Vagina (tissue), 2 donors: Measurements from ENCODE around the gene SYCP1.

ENCODE experiments used
- POLR2A ChIP-seq, 2 donors: fragments of 450-650 bp; IDR thresholded peaks; one replicate each; pipeline ENCODE4 v1.6.1; 2017; ENCODE audit warnings: antibody characterized with exemption in 2 of 2, mild to moderate bottlenecking in 2 of 2, moderate library complexity in 2 of 2
- TF ChIP-seq, protein P1 (sequence below), 3 experiments: fragments of 450-650 bp in 2 of 3; fragments of 200-600 bp in 1 of 3; sonication (generic) in 1 of 3; IDR thresholded peaks; one replicate each; pipeline ENCODE4 v1.5.1; 2017 to 2019; ENCODE audit warnings: antibody characterized with exemption in 3 of 3, mild to moderate bottlenecking in 2 of 3, moderate library complexity in 2 of 3

DNA sequence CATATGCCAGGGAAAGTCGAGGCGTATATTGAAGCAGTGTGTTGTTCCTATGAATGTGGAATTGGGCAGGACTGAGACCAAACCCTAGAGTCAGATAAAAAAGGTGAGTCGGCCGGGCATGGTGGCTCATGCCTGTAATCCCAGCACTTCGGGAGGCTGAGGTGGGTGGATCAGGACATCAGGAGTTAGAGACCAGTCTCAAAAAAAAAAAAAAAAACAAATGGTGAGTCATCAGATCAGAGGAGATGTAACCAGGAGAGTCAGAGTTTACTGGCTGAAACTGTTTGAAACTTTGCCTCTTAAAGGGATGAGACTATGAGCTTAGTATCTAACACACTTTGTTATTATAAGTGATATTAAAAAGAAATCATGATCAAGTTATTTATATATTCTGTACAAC lies 26.4 kb upstream of the SYCP1 start:
- TF ChIP-seq, protein P1, sequence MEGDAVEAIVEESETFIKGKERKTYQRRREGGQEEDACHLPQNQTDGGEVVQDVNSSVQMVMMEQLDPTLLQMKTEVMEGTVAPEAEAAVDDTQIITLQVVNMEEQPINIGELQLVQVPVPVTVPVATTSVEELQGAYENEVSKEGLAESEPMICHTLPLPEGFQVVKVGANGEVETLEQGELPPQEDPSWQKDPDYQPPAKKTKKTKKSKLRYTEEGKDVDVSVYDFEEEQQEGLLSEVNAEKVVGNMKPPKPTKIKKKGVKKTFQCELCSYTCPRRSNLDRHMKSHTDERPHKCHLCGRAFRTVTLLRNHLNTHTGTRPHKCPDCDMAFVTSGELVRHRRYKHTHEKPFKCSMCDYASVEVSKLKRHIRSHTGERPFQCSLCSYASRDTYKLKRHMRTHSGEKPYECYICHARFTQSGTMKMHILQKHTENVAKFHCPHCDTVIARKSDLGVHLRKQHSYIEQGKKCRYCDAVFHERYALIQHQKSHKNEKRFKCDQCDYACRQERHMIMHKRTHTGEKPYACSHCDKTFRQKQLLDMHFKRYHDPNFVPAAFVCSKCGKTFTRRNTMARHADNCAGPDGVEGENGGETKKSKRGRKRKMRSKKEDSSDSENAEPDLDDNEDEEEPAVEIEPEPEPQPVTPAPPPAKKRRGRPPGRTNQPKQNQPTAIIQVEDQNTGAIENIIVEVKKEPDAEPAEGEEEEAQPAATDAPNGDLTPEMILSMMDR (IDR thresholded peaks at IDR 0.05) = no peak
- TF ChIP-seq POLR2A (IDR thresholded peaks at IDR 0.05) = no peak
